Stimulated activated naive CD4-positive, alpha-beta T cell (primary cell): ENCODE data around the gene PERCC1.
A peak's percentile ranks its signal among the peaks of the same experiment; 100 is the strongest.

Source experiments
- DNase-seq, 6 experiments: peaks; one replicate each; lab custom pipeline; 2025; lab: John Stamatoyannopoulos, UW

The PERCC1 gene

GRCh38 chr16:1412847-1413246, 18.0 kb upstream of the PERCC1 start:
- no peak for DNase-seq

DNA sequence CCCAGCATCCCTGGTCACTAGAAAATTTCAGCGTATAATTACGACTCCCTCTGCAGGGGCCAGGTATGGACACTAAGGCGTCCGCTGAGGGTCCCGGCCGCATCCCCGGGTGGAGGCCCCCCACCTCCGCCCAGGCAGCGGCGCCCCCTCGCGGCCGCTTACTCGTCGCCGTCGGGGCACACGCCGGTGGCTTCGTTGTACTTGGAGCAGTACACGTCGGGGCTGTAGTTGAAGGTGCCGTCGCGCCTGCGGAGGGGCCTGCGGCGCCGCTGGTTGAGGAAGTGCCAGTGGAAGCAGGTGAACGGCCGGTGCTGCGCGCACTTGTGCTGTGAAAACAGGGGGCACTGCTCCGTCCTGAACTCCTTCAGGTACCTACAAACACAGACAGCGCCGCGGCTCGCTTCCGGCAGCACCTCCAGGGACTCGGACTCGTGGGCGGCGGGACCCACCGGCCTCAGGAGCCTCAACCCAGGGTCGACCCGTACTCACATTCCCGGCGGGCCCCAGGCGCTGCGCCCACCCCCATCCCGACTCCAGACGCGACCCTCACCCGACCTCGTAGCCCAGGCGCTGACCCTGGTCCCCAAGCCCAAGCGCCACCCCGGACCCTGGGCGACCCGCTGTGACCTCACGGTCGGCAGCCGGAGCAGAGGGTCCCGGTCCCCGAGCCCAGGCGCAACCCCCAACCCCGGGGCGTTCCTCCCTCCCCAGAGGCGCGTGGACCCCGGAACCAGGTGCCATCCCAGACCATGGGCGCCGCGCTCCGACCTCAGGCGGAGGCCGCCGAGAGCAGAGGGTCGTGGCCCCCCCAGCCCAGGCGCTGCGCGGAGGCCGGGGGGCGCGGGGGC, 17.0 kb upstream of the PERCC1 start:
- DNase-seq = peak; percentile 36 to 62 (median 49)

DNA sequence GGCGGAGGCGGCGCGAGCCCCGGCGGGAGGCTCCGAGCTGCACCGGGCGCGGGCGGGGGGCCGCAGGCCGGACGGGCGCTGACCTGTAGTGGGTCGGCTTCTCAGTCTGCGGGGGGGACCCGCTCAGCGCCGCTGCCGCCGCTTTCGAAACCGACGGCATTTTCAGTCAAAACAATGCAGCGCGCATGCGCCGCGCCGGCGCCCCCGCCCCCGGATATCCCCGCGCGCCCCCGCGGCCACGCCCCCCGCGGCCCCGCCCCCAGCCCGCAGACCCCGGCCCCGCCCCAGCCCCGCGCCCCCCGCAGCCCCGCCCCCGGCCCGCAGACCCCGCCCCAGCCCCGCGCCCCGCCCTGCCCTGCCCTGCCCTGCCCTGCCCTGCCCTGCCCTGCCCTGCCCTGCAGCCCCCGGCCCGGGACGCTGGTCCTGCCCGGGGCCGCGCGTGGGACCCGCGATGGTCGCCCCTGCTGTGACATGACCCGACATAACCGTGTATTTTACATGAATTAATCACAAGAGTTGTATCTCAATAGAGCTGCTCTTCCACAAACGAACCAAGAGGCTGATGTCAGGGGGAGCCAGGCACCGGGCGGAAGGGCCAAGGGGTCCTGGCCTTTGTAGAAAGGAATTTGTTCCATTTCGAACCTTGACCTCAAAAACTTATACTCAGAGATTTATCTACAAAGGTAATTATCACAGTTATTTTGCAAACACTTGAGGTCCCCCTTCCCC, 16.2 kb upstream of the PERCC1 start, which contains the start of gene UNKL:
Gene UNKL, minus strand, starts transcription at position 173 of the 729 bp plus-strand sequence. Its CDS starts 13 bp downstream, at position 160.
- DNase-seq = peak; percentile 65 to 87 (median 83)

GRCh38 chr16:1416521-1416941, 14.3 kb upstream of the PERCC1 start:
- no peak for DNase-seq

DNA sequence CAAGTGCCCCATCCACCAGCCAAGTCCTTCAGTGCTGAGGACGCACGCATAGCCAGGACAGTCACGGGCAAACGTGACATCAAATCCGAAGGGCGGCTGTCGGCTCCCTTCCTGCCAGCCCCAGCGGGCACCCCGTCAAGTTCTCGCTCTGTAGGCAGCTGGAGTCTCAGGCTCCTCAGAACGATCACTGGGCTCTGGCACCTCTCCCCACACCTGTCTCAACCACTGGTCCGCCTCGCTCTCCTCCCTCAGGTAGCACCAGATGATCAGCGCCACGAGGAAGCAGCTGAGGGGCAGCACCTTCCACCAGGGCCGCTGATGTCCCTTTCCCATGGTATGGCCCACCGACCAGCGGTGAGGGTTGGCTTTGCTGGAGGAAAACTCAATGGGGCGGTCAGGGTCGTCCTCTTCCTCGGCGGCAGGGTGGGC, 10.8 kb upstream of the PERCC1 start:
- peak in 1 of 6 experiments; percentile 20 for DNase-seq

DNA sequence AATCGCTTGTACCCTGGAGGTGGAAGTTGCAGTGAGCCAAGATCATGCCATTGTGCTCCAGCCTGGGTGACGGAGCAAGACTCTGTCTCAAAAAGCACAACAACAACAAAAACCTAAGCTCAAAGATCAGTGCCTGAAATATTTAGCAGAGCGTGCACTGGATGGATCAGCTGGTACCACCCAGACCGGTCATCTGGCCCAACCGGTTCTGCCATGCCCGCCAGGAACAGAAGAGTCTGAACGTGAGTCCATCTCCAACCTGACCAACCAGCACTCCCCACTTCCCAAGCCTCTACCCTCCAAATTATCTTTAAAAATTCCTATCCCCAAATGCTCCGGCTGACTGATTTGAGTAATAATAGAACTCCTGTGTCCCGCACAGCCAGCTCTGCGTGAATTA, 8.8 kb upstream of the PERCC1 start:
- DNase-seq = no peak

- DNase-seq = no peak
These were observed 6.8 kb upstream of the PERCC1 start for GRCh38 chr16:1424028-1424427.

GRCh38 chr16:1425616-1426370, 5.1 kb upstream of the PERCC1 start:
- DNase-seq = no peak

DNA sequence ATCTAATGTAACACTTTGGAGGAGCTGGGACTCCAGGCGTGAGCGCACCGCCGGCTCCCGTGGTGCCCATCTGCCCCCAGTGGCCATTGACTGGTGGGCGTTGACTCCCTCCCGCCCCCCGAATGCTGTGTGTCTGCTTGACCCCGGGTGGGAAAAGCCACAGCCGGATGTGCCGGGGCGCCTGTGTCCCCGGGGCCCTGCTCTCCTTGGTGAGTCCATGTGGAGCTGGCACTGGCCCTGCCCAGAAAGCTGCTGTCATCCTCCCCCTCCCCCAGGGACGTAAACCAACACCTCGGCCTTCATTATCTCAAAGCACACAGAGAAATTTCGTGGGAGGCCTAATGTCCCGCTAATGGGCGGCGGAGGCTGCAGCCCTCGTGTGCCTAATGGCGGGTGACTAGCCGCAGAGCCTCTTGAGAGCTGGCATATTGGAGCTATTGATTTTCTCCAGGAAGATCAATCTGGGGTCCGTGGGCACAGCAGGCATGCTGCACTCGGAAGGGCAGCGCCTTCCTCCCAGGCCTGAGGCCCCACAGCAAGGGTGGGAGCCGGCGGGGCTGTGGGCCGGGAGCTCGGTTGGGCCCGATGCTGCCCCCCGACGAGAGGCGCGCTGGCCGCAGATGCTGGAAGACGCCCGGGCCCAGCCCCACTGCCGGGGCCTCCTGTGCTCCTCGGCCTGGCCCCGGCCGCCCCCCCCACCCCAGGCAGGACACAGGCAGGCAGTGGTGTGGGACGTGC, 4.0 kb upstream of the PERCC1 start:
- no peak for DNase-seq

DNA sequence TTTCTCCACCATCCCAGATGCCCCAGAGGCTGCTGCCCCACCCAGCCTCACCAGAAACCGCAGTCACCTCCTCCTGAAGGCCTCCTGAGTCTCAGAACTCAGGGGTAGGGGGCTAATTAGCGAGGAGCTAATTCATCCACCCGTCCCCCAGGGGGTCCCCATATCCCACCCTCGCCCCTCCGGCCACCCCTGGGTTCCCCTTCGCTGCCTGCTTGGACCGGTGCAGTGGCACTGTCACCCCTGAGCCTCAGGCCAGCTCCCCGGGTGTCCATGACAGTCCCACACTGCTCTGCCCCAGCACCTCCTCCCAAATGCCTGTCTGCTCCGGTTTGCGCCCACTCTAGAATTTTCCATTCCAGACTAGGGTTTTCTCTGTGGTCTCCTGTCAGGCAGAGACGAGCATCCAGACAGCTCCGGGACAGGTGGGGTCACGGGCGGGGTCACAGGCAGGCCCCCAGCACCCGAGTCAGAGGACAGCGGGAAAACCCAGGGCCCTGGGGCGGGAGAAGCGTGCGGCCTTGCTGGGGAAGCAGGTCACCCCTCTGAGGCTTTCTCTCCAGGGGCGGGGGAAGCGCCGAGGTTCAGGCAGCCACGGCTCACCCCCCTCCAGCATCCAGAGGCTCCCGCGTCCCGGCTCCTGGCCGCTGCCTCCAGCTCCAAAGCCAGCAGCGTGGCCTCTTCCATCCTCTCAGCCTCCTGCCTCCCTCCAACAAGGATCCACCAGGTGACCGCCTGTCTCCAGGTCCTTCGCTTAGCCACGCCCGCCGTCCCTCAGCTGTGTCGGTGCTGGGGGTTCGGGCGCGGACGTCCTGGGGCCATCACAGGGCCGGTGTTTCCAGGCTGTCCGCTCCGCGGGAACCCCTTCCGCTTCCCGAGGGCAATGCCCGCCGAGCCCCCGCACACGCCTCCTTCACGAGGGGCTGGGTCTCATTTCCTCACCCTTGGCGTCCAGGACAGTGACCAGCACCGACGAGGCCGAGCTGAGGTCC, 3.1 kb upstream of the PERCC1 start:
- no peak for DNase-seq

- peak in 5 of 6 experiments; percentile 10 to 20 (median 14) for DNase-seq
These were observed 2.4 kb upstream of the PERCC1 start for GRCh38 chr16:1428511-1428910.

GRCh38 chr16:1429012-1429411, 1.9 kb upstream of the PERCC1 start:
- DNase-seq = no peak

DNA sequence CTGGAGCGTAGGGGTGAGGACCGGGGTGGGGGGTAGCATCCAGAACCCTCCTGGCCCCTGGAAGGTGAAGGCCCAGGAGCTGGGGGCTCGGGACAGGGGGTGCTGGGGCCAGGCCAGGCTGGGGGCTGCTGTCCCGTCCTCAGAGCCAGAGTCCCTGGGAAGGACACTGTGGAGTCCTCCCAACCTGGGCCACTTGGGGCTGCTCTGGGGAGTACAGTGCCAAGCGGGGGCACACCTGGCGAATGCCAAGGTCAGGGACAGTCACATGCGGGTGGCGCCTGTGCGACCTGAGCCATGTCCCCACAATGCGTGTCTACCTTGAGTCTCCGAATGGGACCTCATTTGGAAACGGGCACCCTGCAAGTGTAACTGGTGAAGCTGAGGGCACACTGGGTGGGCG, 1.2 kb upstream of the PERCC1 start:
- DNase-seq = no peak

DNA sequence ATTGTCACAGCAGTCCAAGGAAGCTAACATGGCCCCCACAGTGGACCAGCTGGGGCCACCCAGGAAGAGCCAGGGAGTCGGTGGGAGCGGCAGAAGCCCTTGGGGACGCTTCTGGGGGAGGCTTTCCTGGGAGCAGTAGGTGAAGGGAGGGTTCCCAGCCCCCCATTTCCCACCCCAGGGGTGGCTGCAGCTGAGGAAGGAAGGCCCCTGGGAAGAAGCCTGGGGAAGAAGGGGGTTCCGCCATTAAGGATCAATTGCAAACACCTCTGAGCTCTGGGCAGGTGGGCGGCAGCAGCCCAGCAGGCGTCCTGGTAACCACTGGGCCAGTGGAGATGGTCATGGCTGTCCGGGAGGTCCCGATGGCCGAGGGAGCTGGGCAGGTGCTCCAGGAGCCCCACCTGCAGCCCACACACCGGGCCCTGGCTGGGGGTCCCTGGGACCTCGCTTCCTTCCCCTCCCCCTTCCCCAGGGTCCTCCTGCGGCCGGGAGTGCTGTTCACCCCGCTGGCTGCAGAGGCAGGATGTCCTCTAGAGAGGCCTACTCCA, 592 bp upstream of the PERCC1 start:
- DNase-seq = no peak

DNA sequence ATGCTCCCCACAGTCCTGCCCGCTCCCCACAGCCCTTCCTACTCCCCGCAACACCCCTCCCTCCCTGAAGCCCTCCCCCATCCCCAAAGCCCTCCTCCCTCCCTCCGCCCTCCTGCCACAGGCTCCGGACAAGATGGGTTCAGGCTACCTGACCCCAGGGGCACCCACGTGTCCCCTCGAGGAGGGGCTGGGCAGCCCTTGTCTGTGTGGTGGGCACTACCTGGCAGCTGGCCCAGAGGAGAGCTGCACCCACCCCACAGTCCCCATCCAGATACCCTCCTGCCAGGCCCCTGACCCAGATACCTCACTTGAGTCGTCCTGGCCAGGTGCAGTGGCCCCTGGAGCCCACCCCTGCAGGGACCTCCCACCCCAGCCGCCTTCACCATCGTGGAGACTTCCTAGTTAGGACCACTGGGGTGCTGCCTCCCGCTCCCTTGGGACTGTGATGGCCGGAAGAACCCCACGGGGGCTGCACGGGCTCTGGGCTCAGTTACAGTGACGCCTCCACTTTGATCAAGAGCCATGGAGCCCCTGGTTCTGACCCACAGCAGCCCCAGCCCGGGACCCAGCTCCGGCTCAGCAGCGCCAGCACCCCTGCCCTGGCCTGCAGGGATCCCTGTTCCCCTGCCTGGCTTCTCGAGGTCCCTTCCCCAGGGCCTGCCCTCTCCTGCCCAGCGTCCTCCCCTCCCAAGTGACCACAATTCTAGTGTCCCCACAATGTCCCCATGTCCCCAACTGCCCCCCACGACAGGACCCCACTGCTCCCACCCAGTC, 806 bp downstream of the PERCC1 start:
- DNase-seq = no peak

DNA sequence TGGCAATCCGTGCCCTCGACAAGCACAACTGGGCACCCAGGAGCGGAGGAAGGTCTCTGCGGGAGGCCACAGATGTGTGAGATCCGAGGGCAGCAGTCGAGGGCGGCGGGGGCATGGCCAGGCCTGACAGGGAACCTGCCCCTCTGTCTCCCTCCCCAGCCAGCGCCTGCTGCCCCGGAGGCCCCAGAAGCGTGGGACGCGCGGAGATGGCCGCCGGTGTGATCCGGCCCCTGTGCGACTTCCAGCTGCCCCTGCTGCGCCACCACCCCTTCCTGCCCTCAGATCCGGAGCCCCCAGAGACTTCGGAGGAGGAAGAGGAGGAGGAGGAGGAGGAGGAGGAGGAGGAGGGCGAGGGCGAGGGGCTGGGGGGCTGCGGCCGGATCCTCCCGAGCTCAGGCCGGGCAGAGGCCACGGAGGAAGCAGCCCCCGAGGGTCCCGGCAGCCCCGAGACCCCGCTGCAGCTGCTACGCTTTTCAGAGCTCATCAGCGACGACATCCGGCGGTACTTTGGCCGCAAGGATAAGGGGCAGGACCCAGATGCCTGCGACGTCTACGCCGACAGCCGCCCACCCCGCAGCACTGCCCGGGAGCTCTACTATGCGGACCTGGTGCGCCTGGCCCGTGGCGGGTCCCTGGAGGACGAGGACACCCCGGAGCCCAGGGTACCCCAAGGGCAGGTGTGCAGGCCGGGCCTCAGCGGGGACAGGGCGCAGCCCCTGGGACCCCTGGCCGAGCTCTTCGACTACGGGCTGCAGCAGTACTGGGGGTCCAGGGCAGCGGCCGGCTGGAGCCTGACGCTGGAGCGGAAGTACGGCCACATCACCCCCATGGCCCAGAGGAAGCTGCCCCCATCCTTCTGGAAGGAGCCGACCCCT, 1.7 kb downstream of the PERCC1 start:
- peak in 1 of 6 experiments; percentile 14 for DNase-seq

DNA sequence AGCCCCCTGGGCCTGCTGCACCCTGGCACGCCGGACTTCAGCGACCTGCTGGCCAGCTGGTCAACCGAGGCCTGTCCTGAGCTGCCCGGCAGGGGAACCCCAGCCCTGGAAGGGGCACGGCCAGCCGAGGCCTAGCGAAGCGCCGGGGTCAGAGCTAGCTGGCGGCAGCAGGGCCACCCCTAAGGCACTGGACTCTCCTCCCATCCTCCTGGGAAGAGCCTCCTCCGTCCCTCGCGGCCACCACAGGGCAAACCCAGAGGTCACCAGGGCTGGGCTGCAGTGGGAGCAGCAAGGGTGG, 2.3 kb downstream of the PERCC1 start:
- DNase-seq = no peak

DNA sequence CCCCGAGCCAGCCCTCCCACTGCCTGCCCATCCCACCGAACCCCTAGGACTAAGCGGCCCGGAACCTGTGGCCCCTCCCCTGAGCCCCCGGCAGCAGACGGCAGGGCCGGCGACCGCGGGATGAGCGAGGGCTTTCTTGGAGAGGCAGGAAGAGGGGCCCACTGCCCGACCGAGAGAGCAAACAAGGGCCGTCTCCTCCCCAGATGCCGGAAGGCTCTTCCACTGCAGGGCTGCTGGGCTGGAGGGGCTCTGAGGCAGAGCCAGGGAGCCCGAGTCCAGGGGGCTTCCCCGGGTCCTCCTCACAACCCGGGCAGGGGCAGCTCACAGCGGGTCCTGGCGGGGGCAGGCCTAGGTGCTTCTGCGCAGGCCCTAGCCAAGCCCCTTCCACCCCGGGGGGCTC, 2.9 kb downstream of the PERCC1 start:
- DNase-seq = no peak
